ENCODE measurements around the gene PIGU. TPM values are rescaled to one million over a fixed set of nuclear protein-coding genes. Genes with fewer than 3 reads are reported as not detected.

The PIGU gene
- total and polyA plus RNA-seq, 2 of the 13 experiments (the other 11 are each of a cell fraction or from before 2014, with no cell fraction given): 45.5 to 231 TPM

DNA sequence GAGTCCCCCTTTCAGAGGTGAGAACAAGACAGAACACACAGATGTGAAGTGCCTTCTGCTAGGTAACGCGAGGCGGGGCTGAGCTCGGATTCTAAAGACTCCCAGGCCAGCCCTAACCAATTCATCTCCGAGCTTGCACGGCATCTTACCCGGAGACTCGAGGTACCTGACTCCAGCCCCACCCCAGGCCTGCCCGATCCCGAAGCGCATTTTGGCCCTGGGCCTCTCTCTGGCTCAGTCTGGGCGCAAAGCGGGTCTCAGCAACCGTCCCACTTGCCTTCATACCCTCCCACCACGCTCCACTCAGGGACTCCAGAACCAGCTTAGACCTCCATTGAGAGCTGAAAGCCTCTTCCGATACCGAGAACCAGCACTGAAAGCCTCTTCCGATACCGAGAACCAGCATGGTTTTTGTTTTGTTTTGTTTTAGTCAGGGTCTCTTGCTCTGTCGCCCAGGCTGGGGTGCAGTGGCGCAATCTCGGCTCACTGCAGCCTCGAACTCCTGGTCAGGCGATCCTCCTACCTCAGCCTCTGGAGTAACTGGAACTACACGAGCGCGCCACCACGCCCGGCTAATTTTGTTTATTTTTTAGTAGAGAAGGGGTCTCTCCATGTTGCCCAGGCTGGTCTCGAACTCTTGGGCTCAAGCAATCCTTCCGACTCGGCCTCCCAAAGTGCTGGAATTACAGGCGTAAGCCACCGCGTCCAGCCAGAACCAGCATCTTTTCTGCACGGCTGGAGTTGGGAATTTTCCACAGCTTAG lies 161.2 kb downstream of the PIGU start (continued):
- no peak for TF ChIP-seq ATF7-NPFF (CRISPR knock-in tag; IDR thresholded peaks at IDR 0.05; ENCODE audit: low read depth)
- TF ChIP-seq, protein P1, sequence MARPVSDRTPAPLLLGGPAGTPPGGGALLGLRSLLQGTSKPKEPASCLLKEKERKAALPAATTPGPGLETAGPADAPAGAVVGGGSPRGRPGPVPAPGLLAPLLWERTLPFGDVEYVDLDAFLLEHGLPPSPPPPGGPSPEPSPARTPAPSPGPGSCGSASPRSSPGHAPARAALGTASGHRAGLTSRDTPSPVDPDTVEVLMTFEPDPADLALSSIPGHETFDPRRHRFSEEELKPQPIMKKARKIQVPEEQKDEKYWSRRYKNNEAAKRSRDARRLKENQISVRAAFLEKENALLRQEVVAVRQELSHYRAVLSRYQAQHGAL (CRISPR knock-in tag; IDR thresholded peaks at IDR 0.05; ENCODE audit: not compliant biosample characterization): no peak
- TF ChIP-seq PRMT3 (CRISPR knock-in tag; IDR thresholded peaks at IDR 0.05; ENCODE audit: borderline replicate concordance, low read depth): no peak
- TF ChIP-seq MED1 (CRISPR knock-in tag; IDR thresholded peaks at IDR 0.05): no peak; the same call in 1 of the 2 replicates
- TF ChIP-seq ZNF570 (CRISPR knock-in tag; IDR thresholded peaks at IDR 0.05; ENCODE audit: borderline replicate concordance): 0 out of 2 replicates have a peak, but pooled peaks have one; percentile 86
- TF ChIP-seq, protein P2, sequence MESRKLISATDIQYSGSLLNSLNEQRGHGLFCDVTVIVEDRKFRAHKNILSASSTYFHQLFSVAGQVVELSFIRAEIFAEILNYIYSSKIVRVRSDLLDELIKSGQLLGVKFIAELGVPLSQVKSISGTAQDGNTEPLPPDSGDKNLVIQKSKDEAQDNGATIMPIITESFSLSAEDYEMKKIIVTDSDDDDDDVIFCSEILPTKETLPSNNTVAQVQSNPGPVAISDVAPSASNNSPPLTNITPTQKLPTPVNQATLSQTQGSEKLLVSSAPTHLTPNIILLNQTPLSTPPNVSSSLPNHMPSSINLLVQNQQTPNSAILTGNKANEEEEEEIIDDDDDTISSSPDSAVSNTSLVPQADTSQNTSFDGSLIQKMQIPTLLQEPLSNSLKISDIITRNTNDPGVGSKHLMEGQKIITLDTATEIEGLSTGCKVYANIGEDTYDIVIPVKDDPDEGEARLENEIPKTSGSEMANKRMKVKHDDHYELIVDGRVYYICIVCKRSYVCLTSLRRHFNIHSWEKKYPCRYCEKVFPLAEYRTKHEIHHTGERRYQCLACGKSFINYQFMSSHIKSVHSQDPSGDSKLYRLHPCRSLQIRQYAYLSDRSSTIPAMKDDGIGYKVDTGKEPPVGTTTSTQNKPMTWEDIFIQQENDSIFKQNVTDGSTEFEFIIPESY (CRISPR knock-in tag; IDR thresholded peaks at IDR 0.05): no peak
- TF ChIP-seq HOXA9 (CRISPR knock-in tag; IDR thresholded peaks at IDR 0.05; ENCODE audit: borderline replicate concordance): no peak
- peak; percentile 89 for TF ChIP-seq XRCC5 (optimal IDR thresholded peaks at IDR 0.05; ENCODE audit: low read length)
- no peak for TF ChIP-seq POGZ (CRISPR knock-in tag; IDR thresholded peaks at IDR 0.05)
- TF ChIP-seq ZC3H13 (CRISPR knock-in tag; IDR thresholded peaks at IDR 0.05): peak; percentile 29
- TF ChIP-seq, protein P3, sequence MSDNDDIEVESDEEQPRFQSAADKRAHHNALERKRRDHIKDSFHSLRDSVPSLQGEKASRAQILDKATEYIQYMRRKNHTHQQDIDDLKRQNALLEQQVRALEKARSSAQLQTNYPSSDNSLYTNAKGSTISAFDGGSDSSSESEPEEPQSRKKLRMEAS (IDR thresholded peaks at IDR 0.05): peak; percentile 46
- TF ChIP-seq, protein P4, sequence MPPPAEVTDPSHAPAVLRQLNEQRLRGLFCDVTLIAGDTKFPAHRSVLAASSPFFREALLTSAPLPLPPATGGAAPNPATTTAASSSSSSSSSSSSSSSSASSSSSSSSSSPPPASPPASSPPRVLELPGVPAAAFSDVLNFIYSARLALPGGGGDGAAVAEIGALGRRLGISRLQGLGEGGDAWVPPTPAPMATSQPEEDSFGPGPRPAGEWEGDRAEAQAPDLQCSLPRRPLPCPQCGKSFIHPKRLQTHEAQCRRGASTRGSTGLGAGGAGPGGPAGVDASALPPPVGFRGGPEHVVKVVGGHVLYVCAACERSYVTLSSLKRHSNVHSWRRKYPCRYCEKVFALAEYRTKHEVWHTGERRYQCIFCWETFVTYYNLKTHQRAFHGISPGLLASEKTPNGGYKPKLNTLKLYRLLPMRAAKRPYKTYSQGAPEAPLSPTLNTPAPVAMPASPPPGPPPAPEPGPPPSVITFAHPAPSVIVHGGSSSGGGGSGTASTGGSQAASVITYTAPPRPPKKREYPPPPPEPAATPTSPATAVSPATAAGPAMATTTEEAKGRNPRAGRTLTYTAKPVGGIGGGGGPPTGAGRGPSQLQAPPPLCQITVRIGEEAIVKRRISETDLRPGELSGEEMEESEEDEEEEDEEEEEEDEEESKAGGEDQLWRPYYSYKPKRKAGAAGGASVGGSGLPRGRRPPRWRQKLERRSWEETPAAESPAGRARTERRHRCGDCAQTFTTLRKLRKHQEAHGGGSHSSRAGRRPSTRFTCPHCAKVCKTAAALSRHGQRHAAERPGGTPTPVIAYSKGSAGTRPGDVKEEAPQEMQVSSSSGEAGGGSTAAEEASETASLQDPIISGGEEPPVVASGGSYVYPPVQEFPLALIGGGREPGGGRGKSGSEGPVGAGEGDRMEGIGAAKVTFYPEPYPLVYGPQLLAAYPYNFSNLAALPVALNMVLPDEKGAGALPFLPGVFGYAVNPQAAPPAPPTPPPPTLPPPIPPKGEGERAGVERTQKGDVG (CRISPR knock-in tag; IDR thresholded peaks at IDR 0.05; ENCODE audit: borderline replicate concordance): no peak
- TF ChIP-seq SMAD3 (CRISPR knock-in tag; IDR thresholded peaks at IDR 0.05): peak; percentile 73
- TF ChIP-seq SRSF4 (IDR thresholded peaks at IDR 0.05; ENCODE audit: low read depth, low read length, poor library complexity, severe bottlenecking): no peak
- TF ChIP-seq, protein P5, sequence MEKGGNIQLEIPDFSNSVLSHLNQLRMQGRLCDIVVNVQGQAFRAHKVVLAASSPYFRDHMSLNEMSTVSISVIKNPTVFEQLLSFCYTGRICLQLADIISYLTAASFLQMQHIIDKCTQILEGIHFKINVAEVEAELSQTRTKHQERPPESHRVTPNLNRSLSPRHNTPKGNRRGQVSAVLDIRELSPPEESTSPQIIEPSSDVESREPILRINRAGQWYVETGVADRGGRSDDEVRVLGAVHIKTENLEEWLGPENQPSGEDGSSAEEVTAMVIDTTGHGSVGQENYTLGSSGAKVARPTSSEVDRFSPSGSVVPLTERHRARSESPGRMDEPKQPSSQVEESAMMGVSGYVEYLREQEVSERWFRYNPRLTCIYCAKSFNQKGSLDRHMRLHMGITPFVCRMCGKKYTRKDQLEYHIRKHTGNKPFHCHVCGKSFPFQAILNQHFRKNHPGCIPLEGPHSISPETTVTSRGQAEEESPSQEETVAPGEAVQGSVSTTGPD (CRISPR knock-in tag; IDR thresholded peaks at IDR 0.05): no peak
- TF ChIP-seq TAF15 (IDR thresholded peaks at IDR 0.05; ENCODE audit: low read depth, low read length, poor library complexity, severe bottlenecking): no peak
- peak; percentile 13; the same call in 1 of the 2 replicates for TF ChIP-seq ZNF629 (CRISPR knock-in tag; conservative IDR thresholded peaks at IDR 0.05)
- TF ChIP-seq ZNF20 (CRISPR knock-in tag; IDR thresholded peaks at IDR 0.05): no peak
- no peak for TF ChIP-seq CCDC6 (CRISPR knock-in tag; IDR thresholded peaks at IDR 0.05)
- TF ChIP-seq ZNF460 (CRISPR knock-in tag; IDR thresholded peaks at IDR 0.05; ENCODE audit: borderline replicate concordance): no peak; the same call in 1 of the 2 replicates
- TF ChIP-seq ZNF3 (CRISPR knock-in tag; IDR thresholded peaks at IDR 0.05): no peak
